Gastroesophageal sphincter (tissue), 4 donors: ENCODE results near the gene CRB2. TPM values are rescaled to one million over a fixed set of nuclear protein-coding genes. Genes with fewer than 3 reads are reported as not detected.

ENCODE experiments used
- ATAC-seq: fragments of 150-250 bp; one replicate; pipeline ENCODE4 v1.9.1; 2016; ENCODE audit warnings: mild to moderate bottlenecking, moderate library complexity
- H3K27ac ChIP-seq, 4 donors: fragments of 200-600 bp; sonication (generic) in 3 of 4; 1 replicate in 3 of 4; 2 replicates in 1 of 4; pipeline ENCODE4 v1.5.1; 2016 to 2019
- H3K27me3 ChIP-seq: fragments of 200-600 bp; sonication (generic); one replicate; pipeline ENCODE4 v1.5.1; 2019
- H3K36me3 ChIP-seq, 2 donors: fragments of 200-600 bp; sonication (generic); one replicate each; pipeline ENCODE4 v1.5.1; 2019; ENCODE audit warnings: control low read depth in 1 of 2
- H3K4me1 ChIP-seq, 3 donors: fragments of 200-600 bp; sonication (generic); 1 replicate in 2 of 3; 2 replicates in 1 of 3; pipeline ENCODE4 v1.5.1; 2016 to 2019; ENCODE audit warnings: control low read depth in 2 of 3
- H3K4me3 ChIP-seq, 2 donors: fragments of 200-600 bp; sonication (generic); one replicate each; pipeline ENCODE4 v1.5.1; 2019; ENCODE audit warnings: mild to moderate bottlenecking in 1 of 2, moderate library complexity in 1 of 2
- H3K9me3 ChIP-seq, 3 donors: fragments of 200-600 bp; sonication (generic); one replicate each; pipeline ENCODE4 v1.5.1; 2017 to 2019; ENCODE audit warnings: control low read depth in 2 of 3
- CTCF ChIP-seq, 4 experiments: fragments of 200-600 bp in 2 of 4; fragments of 450-650 bp in 2 of 4; sonication (generic) in 1 of 4; IDR thresholded peaks; one replicate each; pipeline ENCODE4 v1.5.1; 2017 to 2019; ENCODE audit warnings: antibody characterized with exemption in 4 of 4, mild to moderate bottlenecking in 2 of 4, moderate library complexity in 2 of 4
- EP300 ChIP-seq: sonication (generic); formaldehyde crosslinking; IDR thresholded peaks from one replicate; pipeline ENCODE4 v1.6.1; 2017; ENCODE audit warnings: antibody characterized with exemption, mild to moderate bottlenecking
- POLR2A ChIP-seq, 2 donors: fragments of 450-650 bp; IDR thresholded peaks; one replicate each; pipeline ENCODE4 v1.6.1; 2017; ENCODE audit warnings: antibody characterized with exemption in 2 of 2, mild to moderate bottlenecking in 2 of 2, moderate library complexity in 1 of 2
- POLR2AphosphoS5 ChIP-seq: sonication (generic); formaldehyde crosslinking; IDR thresholded peaks from one replicate; pipeline ENCODE4 v1.6.1; 2017; ENCODE audit warnings: antibody characterized with exemption
- WGBS, 2 donors: methylation state at CpG; one replicate each; pipeline ENCODE4 v1.1.5; 2018; ENCODE audit warnings: low coverage in 1 of 2; 5-methylcytosine and 5-hydroxymethylcytosine counted together
- total RNA-seq, 4 donors: library from RNA; depleted of rRNA; stranded (reverse); fragments of >200 nt; gene quantifications; one replicate each; pipeline ENCODE4 v1.1.0, GENCODE V29; 2016

CRB2 gene
- total RNA-seq, 4 donors from 2014 or later, result not detected

GRCh38 chr9:123402981-123403509 is 47.0 kb downstream of the CRB2 start:
- no peak for TF ChIP-seq POLR2A (IDR thresholded peaks at IDR 0.05)
- no peak for TF ChIP-seq EP300
- no peak for TF ChIP-seq CTCF (IDR thresholded peaks at IDR 0.05)
- no peak for TF ChIP-seq POLR2AphosphoS5
- Histone ChIP-seq H3K4me3 (no peak overlapping the region), H3K9me3 (no peaks in the 10 kb centered on the region), H3K4me1 (no peaks in the 10 kb centered on the region), H3K27me3 (no peaks in the 10 kb centered on the region), H3K36me3 (peaks cover 0 to 22% of the 10 kb centered on the region in 2 donors), H3K27ac (no peak overlapping the region)
- WGBS, 2 donors, result 88 to 90% methylated on average over 2 to 11 of the region's 17 CpGs
- no peak for ATAC-seq

GRCh38 chr9:123406016-123406415 is 50.0 kb downstream of the CRB2 start:
- Histone ChIP-seq H3K27me3 (no peaks in the 10 kb centered on the region), H3K4me3 (no peak overlapping the region), H3K36me3 (peaks cover 0 to 21% of the 10 kb centered on the region in 2 donors), H3K4me1 (no peaks in the 10 kb centered on the region), H3K27ac (no peak overlapping the region), H3K9me3 (no peaks in the 10 kb centered on the region)
- TF ChIP-seq POLR2AphosphoS5, result no peak
- no peak for TF ChIP-seq POLR2A (IDR thresholded peaks at IDR 0.05)
- TF ChIP-seq EP300, result no peak
- no peak for TF ChIP-seq CTCF (IDR thresholded peaks at IDR 0.05)
- 92% methylated on average over 2 of the region's 6 CpGs; no CpG with 5 or more reads in 1 of the 2 donors for WGBS, 2 donors
- ATAC-seq, result no peak

GRCh38 chr9:123406691-123407216 is 50.8 kb downstream of the CRB2 start:
- ATAC-seq, result no peak

GRCh38 chr9:123407217-123407851 is 51.3 kb downstream of the CRB2 start:
- no peaks in the 10 kb centered on the region for H3K27me3 ChIP-seq
- peaks cover 0 to 30% of the 10 kb centered on the region in 2 donors for H3K36me3 ChIP-seq
- no peak overlapping the region for H3K27ac ChIP-seq
- H3K4me1 ChIP-seq, result no peaks in the 10 kb centered on the region
- no peak overlapping the region for H3K4me3 ChIP-seq
- WGBS, 2 donors, result 53 to 69% methylated on average over 5 to 15 of the region's 20 CpGs
- no peak for ATAC-seq
- H3K9me3 ChIP-seq, result no peaks in the 10 kb centered on the region
- no peak for TF ChIP-seq POLR2AphosphoS5
- TF ChIP-seq CTCF (IDR thresholded peaks at IDR 0.05), result no peak
- no peak for TF ChIP-seq POLR2A (IDR thresholded peaks at IDR 0.05)
- no peak for TF ChIP-seq EP300

More at GRCh38 chr9:123406691-123407216, 50.8 kb downstream of the CRB2 start:
- H3K4me3 ChIP-seq, result no peak overlapping the region
- WGBS, 2 donors, result 69% methylated on average over 9 of the region's 13 CpGs; no CpG with 5 or more reads in 1 of the 2 donors
- no peaks in the 10 kb centered on the region for H3K9me3 ChIP-seq
- H3K27me3 ChIP-seq, result no peaks in the 10 kb centered on the region
- TF ChIP-seq EP300 (no peak), POLR2AphosphoS5 (no peak), POLR2A (IDR thresholded peaks at IDR 0.05) (no peak), CTCF (IDR thresholded peaks at IDR 0.05) (no peak)
- no peaks in the 10 kb centered on the region for H3K4me1 ChIP-seq
- H3K27ac ChIP-seq, result no peak overlapping the region
- H3K36me3 ChIP-seq, result peaks cover 0 to 28% of the 10 kb centered on the region in 2 donors
